K562 (cell line): ENCODE results near the gene OR1N1. TPM values are rescaled to one million over a fixed set of nuclear protein-coding genes. Genes with fewer than 3 reads are reported as not detected.

Experiments used
- ATAC-seq: fragments of 200-7000 bp; cut with Tn5 transposase; 3 replicates; pipeline ENCODE4 v1.9.1; 2020; ENCODE audit warnings: moderate library complexity
- BruUV-seq: library from RNA; stranded (reverse); fragments of 400-500 nt; replicated peaks from 2 replicates; lab custom pipeline; 2021; lab: Mats Ljungman, UMichigan
- CTCF ChIA-PET: fragments of 300-600 bp; formaldehyde crosslinking; extraction: SDS; loops from one replicate; lab custom pipeline; 2021; ENCODE audit warnings: low intra/inter-chr PET ratio; lab: Yijun Ruan, JAX
- POLR2A ChIA-PET: fragments of 300-600, 350-650 bp; sonication (Branson Sonifier 250); formaldehyde crosslinking; extraction: SDS; loops from one replicate; lab custom pipeline; 2021; ENCODE audit warnings: antibody characterized with exemption, inconsistent platforms; lab: Yijun Ruan, JAX
- DNase-seq, 4 experiments: peaks; one replicate each; pipeline versions ENCODE4 v3.0.0 to v3.0.0-alpha.2; 2011 to 2018; ENCODE audit warnings: low spot score in 3 of 4, mixed read lengths in 3 of 4; ENCODE audit errors: extremely low read depth in 1 of 4
- FAIRE-seq: peaks from 2 replicates; lab custom pipeline; 2011; peaks lifted over from hg19 to GRCh38; lab: Jason Lieb, UNC
- H2AFZ ChIP-seq: 2 replicates; pipeline ENCODE4 v1.6.0; 2011; ENCODE audit warnings: low read depth, low read length, control low read depth, inconsistent platforms
- H3K27ac ChIP-seq: fragments of 200-600 bp; 3 replicates; pipeline ENCODE4 v1.8.0; 2011; ENCODE audit warnings: low read depth, mild to moderate bottlenecking, control low read depth, inconsistent platforms, low read length, moderate library complexity, mixed read lengths; ENCODE audit errors: extremely low read depth
- H3K27me3 ChIP-seq, 2 experiments: fragments of 300-600 bp in 1 of 2; 2 replicates in 1 of 2; 3 replicates in 1 of 2; pipeline versions ENCODE4 v1.6.0 to v1.8.0; 2011; ENCODE audit warnings: inconsistent platforms in 2 of 2, low read length in 2 of 2, mild to moderate bottlenecking in 1 of 2, mixed read lengths in 1 of 2, moderate library complexity in 1 of 2; ENCODE audit not compliant: control insufficient read depth in 2 of 2, insufficient read depth in 2 of 2
- H3K36me3 ChIP-seq: fragments of 300-600 bp; 3 replicates; pipeline ENCODE4 v1.8.0; 2011; ENCODE audit warnings: mild to moderate bottlenecking, low read length, inconsistent platforms; ENCODE audit not compliant: control insufficient read depth, insufficient read depth
- H3K4me1 ChIP-seq, 2 experiments: fragments of 200-600 bp in 1 of 2; replicated peaks in 1 of 2; 2 replicates in 1 of 2; 3 replicates in 1 of 2; pipeline versions ENCODE4 v1.5.1 to v1.8.0; 2011; ENCODE audit warnings: inconsistent platforms in 2 of 2, low read length in 2 of 2, mild to moderate bottlenecking in 1 of 2, mixed read lengths in 1 of 2, moderate library complexity in 1 of 2; ENCODE audit not compliant: control insufficient read depth in 2 of 2, insufficient read depth in 2 of 2
- H3K4me2 ChIP-seq: 2 replicates; pipeline ENCODE4 v1.6.1; 2011; ENCODE audit warnings: low read length, control low read depth, inconsistent platforms, mixed read lengths; ENCODE audit not compliant: insufficient read depth
- H3K4me3 ChIP-seq: fragments of 200-600 bp; sonication (generic), shearing (Covaris generic); 2 replicates; pipeline ENCODE4 v1.5.1; 2016; ENCODE audit warnings: control low read depth, inconsistent platforms
- H3K79me2 ChIP-seq: fragments of 200-600 bp; 3 replicates; pipeline ENCODE4 v1.8.0; 2011; ENCODE audit warnings: low read length, inconsistent platforms; ENCODE audit not compliant: control insufficient read depth, insufficient read depth
- H3K9ac ChIP-seq, 2 experiments: 2 replicates each; pipeline versions ENCODE4 v1.6.0 to v1.6.1; 2011; ENCODE audit warnings: low read depth in 2 of 2, low read length in 2 of 2, control low read depth in 1 of 2, inconsistent platforms in 1 of 2, mild to moderate bottlenecking in 1 of 2, mixed read lengths in 1 of 2; ENCODE audit not compliant: insufficient read depth in 1 of 2
- H3K9me1 ChIP-seq: one replicate; pipeline ENCODE4 v1.6.0; 2011; ENCODE audit warnings: inconsistent platforms, mild to moderate bottlenecking, low read length, moderate library complexity; ENCODE audit not compliant: control insufficient read depth, insufficient read depth
- H3K9me3 ChIP-seq: replicated peaks from 2 replicates; pipeline ENCODE4 v1.5.1; 2011; ENCODE audit warnings: low read depth, low read length, inconsistent platforms; ENCODE audit not compliant: control insufficient read depth, insufficient read depth
- H4K20me1 ChIP-seq: replicated peaks from 2 replicates; pipeline ENCODE4 v1.6.1; 2011; ENCODE audit warnings: low read length, inconsistent platforms, mixed read lengths; ENCODE audit not compliant: control insufficient read depth, insufficient read depth
- CHD1 ChIP-seq: fragments of 200-600 bp; sonication (generic); IDR thresholded peaks from one replicate; pipeline ENCODE4 v1.6.1; 2012; ENCODE audit warnings: mild to moderate bottlenecking, moderate library complexity, low read length, inconsistent platforms
- CREBBP ChIP-seq: IDR thresholded peaks from one replicate; pipeline ENCODE4 v1.6.1; 2012; ENCODE audit warnings: low read depth, mild to moderate bottlenecking, control low read depth, inconsistent platforms, low read length
- DNMT1 ChIP-seq: fragments of 450-650 bp; IDR thresholded peaks from 2 replicates; pipeline ENCODE4 v1.6.1; 2016; ENCODE audit warnings: antibody characterized with exemption, mild to moderate bottlenecking
- FOXK2 ChIP-seq, 2 experiments: fragments of 450-650 bp; IDR thresholded peaks in 1 of 2; conservative IDR thresholded peaks in 1 of 2; 2 replicates each; pipeline ENCODE4 v1.6.1; 2016; ENCODE audit warnings: low read depth in 2 of 2, mild to moderate bottlenecking in 1 of 2
- GTF2F1 ChIP-seq: IDR thresholded peaks from 2 replicates; pipeline ENCODE4 v1.6.1; 2011; ENCODE audit warnings: low read depth, low read length, improper control_type of control experiment
- MITF ChIP-seq: IDR thresholded peaks from 2 replicates; pipeline ENCODE4 v1.6.1; 2014; ENCODE audit warnings: antibody characterized with exemption
- NFYB ChIP-seq: IDR thresholded peaks from 2 replicates; pipeline ENCODE4 v1.6.1; 2011; ENCODE audit warnings: mild to moderate bottlenecking, moderate library complexity; ENCODE audit not compliant: insufficient read length; ENCODE audit errors: extremely low read depth
- PPARD ChIP-seq: fragments of 250-450 bp; sonication (Bioruptor Pico); IDR thresholded peaks from 2 replicates; pipeline ENCODE4 v1.8.0; 2022; ENCODE audit warnings: inconsistent platforms, mild to moderate bottlenecking, moderate library complexity
- SMARCB1 ChIP-seq: IDR thresholded peaks from 2 replicates; pipeline ENCODE4 v1.6.1; 2011; ENCODE audit warnings: improper control_type of control experiment, low read depth; ENCODE audit not compliant: insufficient read length
- TCF7 ChIP-seq: sonication (generic); IDR thresholded peaks from 2 replicates; pipeline ENCODE4 v1.6.1; 2016; ENCODE audit warnings: antibody characterized with exemption, borderline replicate concordance
- ZKSCAN1 ChIP-seq: fragments of 150-350 bp; IDR thresholded peaks from 2 replicates; pipeline ENCODE4 v1.6.1; 2016; ENCODE audit warnings: low read depth, low read length
- ZNF280B ChIP-seq: fragments of 250-450 bp; sonication (Bioruptor Pico); IDR thresholded peaks from 2 replicates; pipeline ENCODE4 v1.5.1; 2021; ENCODE audit warnings: mild to moderate bottlenecking
- ZNF583 ChIP-seq: fragments of 250-450 bp; sonication (Bioruptor Pico); IDR thresholded peaks from 2 replicates; pipeline ENCODE4 v1.4.0; 2020
- WGBS: fragments of 100-300 bp; shearing (Covaris generic); methylation state at CpG from one replicate; pipeline ENCODE4 v1.1.6; 2016; ENCODE audit warnings: low coverage, mixed read lengths; ENCODE audit not compliant: insufficient coverage; ENCODE audit errors: missing lambda C conversion rate; 5-methylcytosine and 5-hydroxymethylcytosine counted together
- in situ Hi-C: fragments of 300-500 bp; cut with MboI; formaldehyde crosslinking; loops from 4 replicates; pipeline ENCODE4 v1.15.0; 2018; ENCODE audit warnings: inconsistent platforms, mixed read lengths
- intact Hi-C: fragments of 100-400 bp; cut with micrococcal nuclease; formaldehyde crosslinking; loops from 2 replicates; pipeline ENCODE4 v1.14.2; 2022
- polyA plus RNA-seq, 8 experiments: library from polyadenylated mRNA; depleted of rRNA in 4 of 8; stranded (reverse) in 5 of 8; unstranded in 3 of 8; fragments of >200 nt; fragmentation: Nextera tagmentation in 2 of 8; fragmentation: Illumina TruSeq in 1 of 8; extraction: Ambion mirVana in 2 of 8; extraction: Trizol in 1 of 8; gene quantifications; 2 replicates each; pipeline versions ENCODE4 v1.2.1 to v1.2.3, GENCODE V29; 2011 to 2014; ENCODE audit warnings: inconsistent platforms in 1 of 8, missing spikeins in 1 of 8
- total RNA-seq, 7 experiments: library from RNA; depleted of rRNA in 6 of 7; stranded (reverse); fragments of >200 nt in 6 of 7; fragmentation: Illumina TruSeq in 2 of 7; extraction: Trizol in 2 of 7; gene quantifications; 2 replicates each; pipeline versions ENCODE4 v1.2.1 to v1.2.3, GENCODE V29; 2011 to 2021; ENCODE audit warnings: low replicate concordance in 1 of 7
- TF ChIP-seq, protein P1 (sequence below): fragments of 250-450 bp; sonication (Bioruptor Pico); IDR thresholded peaks from 2 replicates; pipeline ENCODE4 v1.6.1; 2021; ENCODE audit warnings: mild to moderate bottlenecking

The OR1N1 gene
- total and polyA plus RNA-seq, 9 of the 15 experiments (the other 6 are each of a cell fraction or from before 2014, with no cell fraction given): not detected

- TF ChIP-seq, protein P1, sequence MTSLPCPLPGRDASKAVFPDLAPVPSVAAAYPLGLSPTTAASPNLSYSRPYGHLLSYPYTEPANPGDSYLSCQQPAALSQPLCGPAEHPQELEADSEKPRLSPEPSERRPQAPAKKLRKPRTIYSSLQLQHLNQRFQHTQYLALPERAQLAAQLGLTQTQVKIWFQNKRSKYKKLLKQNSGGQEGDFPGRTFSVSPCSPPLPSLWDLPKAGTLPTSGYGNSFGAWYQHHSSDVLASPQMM (CRISPR knock-in tag): no peak
- no peak for TF ChIP-seq CHD1
- no peak for TF ChIP-seq TCF7
- no peak for TF ChIP-seq CREBBP
- TF ChIP-seq GTF2F1: no peak
- no peak for TF ChIP-seq ZNF280B (CRISPR knock-in tag)
- TF ChIP-seq MITF: no peak
- TF ChIP-seq ZKSCAN1: no peak
- TF ChIP-seq NFYB: no peak
- no peak for TF ChIP-seq DNMT1
- TF ChIP-seq FOXK2 (conservative IDR thresholded peaks at IDR 0.05 in 1 of 2, IDR thresholded peaks at IDR 0.05 in 1 of 2; ENCODE audit: low read depth in 2 of 2): no peak
- no peak for TF ChIP-seq PPARD (CRISPR knock-in tag)
- no peak for TF ChIP-seq ZNF583
- no peak for TF ChIP-seq SMARCB1
- DNase-seq (no peak), FAIRE-seq (no peak), ATAC-seq (no peak)
- no peaks in the 10 kb centered on the region for H3K4me1 ChIP-seq
- no peak within 1 kb of the TSS for H2AFZ ChIP-seq
- ChIA-PET POLR2A (interaction anchor here (0.6 kb wide), 1 partner anchor 131 kb away, joined by 4 read pairs; no protein-coding TSS in a partner anchor), CTCF (no interaction called here)
- peaks cover 0 to 3% of the 10 kb centered on the region in 2 experiments; a peak in 1 of 5 replicates for H3K27me3 ChIP-seq
- H3K27ac ChIP-seq: no peak within 1 kb of the TSS
- no peaks in the 10 kb centered on the region for H4K20me1 ChIP-seq
- no peaks in the 10 kb centered on the region for H3K36me3 ChIP-seq
- BruUV-seq: no TSS peak
- no peaks in the 10 kb centered on the region for H3K9me1 ChIP-seq
- no peak within 1 kb of the TSS for H3K4me3 ChIP-seq
- no peak within 1 kb of the TSS for H3K9ac ChIP-seq
- in situ Hi-C loops: no loop called here
- no peak within 1 kb of the TSS for H3K4me2 ChIP-seq
- H3K79me2 ChIP-seq: no peaks in the 10 kb centered on the region
- intact Hi-C loops: loop anchor here (5.0 kb wide), 1 partner anchor 59 kb away; the partner anchor contains the start of gene OR1Q1
- no peaks in the 10 kb centered on the region for H3K9me3 ChIP-seq
- WGBS: 0% methylated on average over 2 of the region's 2 CpGs
These were observed 25.7 kb upstream of the OR1N1 start, which contains the start of gene OR1N2 for GRCh38 chr9:122552812-122553211. TSS of gene OR1N2 (plus strand) at chr9:122553112. CDS start at chr9:122553212, 100 bp downstream.
